ENCODE results near the gene TCP1. TPM values are rescaled to one million over a fixed set of nuclear protein-coding genes. Genes with fewer than 3 reads are reported as not detected.

TCP1 gene
- total and polyA plus RNA-seq, 2 experiments from 2014 or later = 222 to 346 TPM

DNA sequence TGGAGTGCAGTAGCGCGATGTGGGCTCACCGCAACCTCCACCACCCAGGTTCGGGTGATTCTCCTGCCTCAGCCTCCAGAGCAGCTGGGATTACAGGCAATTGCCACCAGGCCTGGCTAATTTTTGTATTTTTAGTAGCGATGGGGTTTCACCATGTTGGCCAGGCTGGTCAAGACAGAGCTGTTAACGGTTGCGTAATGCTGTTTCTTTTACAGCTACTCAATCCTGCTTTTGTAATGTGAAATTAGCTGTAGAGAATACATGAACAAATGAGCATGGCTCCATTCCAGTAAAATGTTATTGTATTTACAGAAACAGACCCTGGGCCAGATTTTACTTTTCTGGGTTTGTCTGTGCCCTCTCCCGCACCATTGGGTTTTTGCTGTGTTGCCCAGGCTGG, 12.5 kb upstream of the TCP1 start:
- 0 out of 3 replicates have a peak, but pooled peaks cover 2% of the 10 kb centered on the region for H3K4me1 Mint-ChIP-seq
- Histone ChIP-seq H4K20me1 (replicated peaks; ENCODE audit: insufficient read depth) (no peaks in the 10 kb centered on the region), H3K4me1 (ENCODE audit: insufficient read depth) (no peaks in the 10 kb centered on the region), H3K4me3 (no peak overlapping the region), H2AFZ (no peak overlapping the region), H3K4me2 (no peak overlapping the region), H3K27ac (ENCODE audit: low read depth) (no peak overlapping the region; the same call in 1 of the 2 replicates), H3K36me3 (ENCODE audit: insufficient read depth) (peaks cover 17% of the 10 kb centered on the region), H3K27me3 (ENCODE audit: insufficient read depth) (no peaks in the 10 kb centered on the region), H3K9me2 (ENCODE audit: insufficient read depth) (no peaks in the 10 kb centered on the region), H3K79me2 (replicated peaks; ENCODE audit: insufficient read depth) (no peaks in the 10 kb centered on the region; the same call in 1 of the 2 replicates), H3F3A (replicated peaks; ENCODE audit: low read depth) (0 out of 2 replicates have a peak, but pooled peaks cover 10% of the 10 kb centered on the region)
- no peak overlapping the region for H3K27ac Mint-ChIP-seq
- ATAC-seq (no peak), DNase-seq (ENCODE audit: low spot score) (no peak)
- H3K4me3 Mint-ChIP-seq = no peak overlapping the region
- peaks cover 22% of the 10 kb centered on the region for H3K36me3 Mint-ChIP-seq (ENCODE audit: low read depth)
- no peak for TF ChIP-seq CREB1 (CRISPR knock-in tag; IDR thresholded peaks at IDR 0.05; ENCODE audit: low read depth)
- TF ChIP-seq NANOG (IDR thresholded peaks at IDR 0.05; ENCODE audit: borderline replicate concordance) = no peak
- no peak for TF ChIP-seq EZH2 (IDR thresholded peaks at IDR 0.05; ENCODE audit: low read depth, unreplicated experiment)
- TF ChIP-seq STAT1 (IDR thresholded peaks at IDR 0.05; ENCODE audit: unreplicated experiment) = no peak
- TF ChIP-seq, protein P1, sequence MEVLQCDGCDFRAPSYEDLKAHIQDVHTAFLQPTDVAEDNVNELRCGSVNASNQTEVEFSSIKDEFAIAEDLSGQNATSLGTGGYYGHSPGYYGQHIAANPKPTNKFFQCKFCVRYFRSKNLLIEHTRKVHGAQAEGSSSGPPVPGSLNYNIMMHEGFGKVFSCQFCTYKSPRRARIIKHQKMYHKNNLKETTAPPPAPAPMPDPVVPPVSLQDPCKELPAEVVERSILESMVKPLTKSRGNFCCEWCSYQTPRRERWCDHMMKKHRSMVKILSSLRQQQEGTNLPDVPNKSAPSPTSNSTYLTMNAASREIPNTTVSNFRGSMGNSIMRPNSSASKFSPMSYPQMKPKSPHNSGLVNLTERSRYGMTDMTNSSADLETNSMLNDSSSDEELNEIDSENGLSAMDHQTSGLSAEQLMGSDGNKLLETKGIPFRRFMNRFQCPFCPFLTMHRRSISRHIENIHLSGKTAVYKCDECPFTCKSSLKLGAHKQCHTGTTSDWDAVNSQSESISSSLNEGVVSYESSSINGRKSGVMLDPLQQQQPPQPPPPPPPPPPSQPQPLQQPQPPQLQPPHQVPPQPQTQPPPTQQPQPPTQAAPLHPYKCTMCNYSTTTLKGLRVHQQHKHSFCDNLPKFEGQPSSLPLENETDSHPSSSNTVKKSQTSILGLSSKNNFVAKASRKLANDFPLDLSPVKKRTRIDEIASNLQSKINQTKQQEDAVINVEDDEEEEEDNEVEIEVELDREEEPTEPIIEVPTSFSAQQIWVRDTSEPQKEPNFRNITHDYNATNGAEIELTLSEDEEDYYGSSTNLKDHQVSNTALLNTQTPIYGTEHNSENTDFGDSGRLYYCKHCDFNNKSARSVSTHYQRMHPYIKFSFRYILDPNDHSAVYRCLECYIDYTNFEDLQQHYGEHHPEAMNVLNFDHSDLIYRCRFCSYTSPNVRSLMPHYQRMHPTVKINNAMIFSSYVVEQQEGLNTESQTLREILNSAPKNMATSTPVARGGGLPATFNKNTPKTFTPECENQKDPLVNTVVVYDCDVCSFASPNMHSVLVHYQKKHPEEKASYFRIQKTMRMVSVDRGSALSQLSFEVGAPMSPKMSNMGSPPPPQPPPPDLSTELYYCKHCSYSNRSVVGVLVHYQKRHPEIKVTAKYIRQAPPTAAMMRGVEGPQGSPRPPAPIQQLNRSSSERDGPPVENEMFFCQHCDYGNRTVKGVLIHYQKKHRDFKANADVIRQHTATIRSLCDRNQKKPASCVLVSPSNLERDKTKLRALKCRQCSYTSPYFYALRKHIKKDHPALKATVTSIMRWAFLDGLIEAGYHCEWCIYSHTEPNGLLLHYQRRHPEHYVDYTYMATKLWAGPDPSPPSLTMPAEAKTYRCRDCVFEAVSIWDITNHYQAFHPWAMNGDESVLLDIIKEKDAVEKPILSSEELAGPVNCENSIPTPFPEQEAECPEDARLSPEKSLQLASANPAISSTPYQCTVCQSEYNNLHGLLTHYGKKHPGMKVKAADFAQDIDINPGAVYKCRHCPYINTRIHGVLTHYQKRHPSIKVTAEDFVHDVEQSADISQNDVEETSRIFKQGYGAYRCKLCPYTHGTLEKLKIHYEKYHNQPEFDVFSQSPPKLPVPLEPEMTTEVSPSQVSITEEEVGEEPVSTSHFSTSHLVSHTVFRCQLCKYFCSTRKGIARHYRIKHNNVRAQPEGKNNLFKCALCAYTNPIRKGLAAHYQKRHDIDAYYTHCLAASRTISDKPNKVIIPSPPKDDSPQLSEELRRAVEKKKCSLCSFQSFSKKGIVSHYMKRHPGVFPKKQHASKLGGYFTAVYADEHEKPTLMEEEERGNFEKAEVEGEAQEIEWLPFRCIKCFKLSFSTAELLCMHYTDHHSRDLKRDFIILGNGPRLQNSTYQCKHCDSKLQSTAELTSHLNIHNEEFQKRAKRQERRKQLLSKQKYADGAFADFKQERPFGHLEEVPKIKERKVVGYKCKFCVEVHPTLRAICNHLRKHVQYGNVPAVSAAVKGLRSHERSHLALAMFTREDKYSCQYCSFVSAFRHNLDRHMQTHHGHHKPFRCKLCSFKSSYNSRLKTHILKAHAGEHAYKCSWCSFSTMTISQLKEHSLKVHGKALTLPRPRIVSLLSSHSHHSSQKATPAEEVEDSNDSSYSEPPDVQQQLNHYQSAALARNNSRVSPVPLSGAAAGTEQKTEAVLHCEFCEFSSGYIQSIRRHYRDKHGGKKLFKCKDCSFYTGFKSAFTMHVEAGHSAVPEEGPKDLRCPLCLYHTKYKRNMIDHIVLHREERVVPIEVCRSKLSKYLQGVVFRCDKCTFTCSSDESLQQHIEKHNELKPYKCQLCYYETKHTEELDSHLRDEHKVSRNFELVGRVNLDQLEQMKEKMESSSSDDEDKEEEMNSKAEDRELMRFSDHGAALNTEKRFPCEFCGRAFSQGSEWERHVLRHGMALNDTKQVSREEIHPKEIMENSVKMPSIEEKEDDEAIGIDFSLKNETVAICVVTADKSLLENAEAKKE (CRISPR knock-in tag; IDR thresholded peaks at IDR 0.05) = no peak
- no peak for TF ChIP-seq POLR2AphosphoS5 (IDR thresholded peaks at IDR 0.05; ENCODE audit: low read depth)
- H3K9me3 Mint-ChIP-seq = no peaks in the 10 kb centered on the region
- H3K27me3 Mint-ChIP-seq (ENCODE audit: insufficient read depth, low read depth, poor library complexity) = peaks cover 9% of the 10 kb centered on the region

All from GM23338 (cell line).